Osteocyte (in vitro differentiated cells): ENCODE measurements around the gene TMPRSS7. TPM values are rescaled to one million over a fixed set of nuclear protein-coding genes. Genes with fewer than 3 reads are reported as not detected.

Experiments
- DNase-seq: peaks from one replicate; pipeline ENCODE4 v3.0.0; 2021; ENCODE audit warnings: mixed read lengths; ENCODE audit not compliant: unreplicated experiment; ENCODE audit errors: extremely low spot score
- H3K27ac Mint-ChIP-seq: one replicate; pipeline ENCODE4 v1.8.0; 2021; ENCODE audit warnings: mild to moderate bottlenecking, mixed read lengths; ENCODE audit not compliant: unreplicated experiment
- H3K27me3 Mint-ChIP-seq: one replicate; pipeline ENCODE4 v1.8.0; 2021; ENCODE audit warnings: mixed read lengths; ENCODE audit not compliant: unreplicated experiment
- H3K36me3 Mint-ChIP-seq: one replicate; pipeline ENCODE4 v1.8.0; 2021; ENCODE audit warnings: mixed read lengths; ENCODE audit not compliant: unreplicated experiment
- H3K4me1 Mint-ChIP-seq: one replicate; pipeline ENCODE4 v1.8.0; 2021; ENCODE audit warnings: mixed read lengths; ENCODE audit not compliant: unreplicated experiment
- H3K4me3 Mint-ChIP-seq: one replicate; pipeline ENCODE4 v1.8.0; 2021; ENCODE audit warnings: mild to moderate bottlenecking, moderate library complexity, mixed read lengths; ENCODE audit not compliant: unreplicated experiment
- H3K9me3 Mint-ChIP-seq: one replicate; pipeline ENCODE4 v1.8.0; 2021; ENCODE audit warnings: mixed read lengths; ENCODE audit not compliant: unreplicated experiment
- CTCF ChIP-seq: fragments of 200-600 bp; sonication (generic); IDR thresholded peaks from 2 replicates; pipeline ENCODE4 v1.5.0; 2021; ENCODE audit warnings: antibody characterized with exemption, mild to moderate bottlenecking, moderate library complexity
- total RNA-seq: library from RNA; stranded (reverse); gene quantifications from 2 replicates; pipeline ENCODE4 v1.2.1, GENCODE V29; 2021

The TMPRSS7 gene
- total RNA-seq, 1 donor from 2014 or later = not detected

GRCh38 chr3:111999484-112000324 lies 34.8 kb upstream of the TMPRSS7 start:
- Mint-ChIP-seq H3K9me3 (no peaks in the 10 kb centered on the region), H3K27ac (no peak overlapping the region), H3K4me1 (peaks cover 16% of the 10 kb centered on the region), H3K36me3 (no peaks in the 10 kb centered on the region), H3K27me3 (no peaks in the 10 kb centered on the region), H3K4me3 (peak overlapping the region; percentile 76)
- DNase-seq = no peak
- no peak for TF ChIP-seq CTCF

GRCh38 chr3:112000367-112000771 lies 34.2 kb upstream of the TMPRSS7 start:
- Mint-ChIP-seq H3K9me3 (no peaks in the 10 kb centered on the region), H3K27ac (no peak overlapping the region), H3K4me1 (peaks cover 16% of the 10 kb centered on the region), H3K4me3 (no peak overlapping the region), H3K36me3 (no peaks in the 10 kb centered on the region), H3K27me3 (no peaks in the 10 kb centered on the region)
- TF ChIP-seq CTCF = no peak
- DNase-seq = no peak

- H3K4me3 Mint-ChIP-seq = no peak overlapping the region
- H3K4me1 Mint-ChIP-seq = peaks cover 16% of the 10 kb centered on the region
- no peak for DNase-seq
- H3K27me3 Mint-ChIP-seq = no peaks in the 10 kb centered on the region
- no peaks in the 10 kb centered on the region for H3K9me3 Mint-ChIP-seq
- H3K36me3 Mint-ChIP-seq = no peaks in the 10 kb centered on the region
- no peak for TF ChIP-seq CTCF
- no peak overlapping the region for H3K27ac Mint-ChIP-seq
Observed at GRCh38 chr3:112000966-112001365, 33.6 kb upstream of the TMPRSS7 start.

GRCh38 chr3:112001526-112001925 lies 33.0 kb upstream of the TMPRSS7 start:
- Mint-ChIP-seq H3K36me3 (no peaks in the 10 kb centered on the region), H3K27me3 (no peaks in the 10 kb centered on the region), H3K9me3 (no peaks in the 10 kb centered on the region), H3K4me1 (peaks cover 16% of the 10 kb centered on the region), H3K4me3 (no peak overlapping the region), H3K27ac (no peak overlapping the region)
- TF ChIP-seq CTCF = no peak
- no peak for DNase-seq

GRCh38 chr3:112002096-112002971 lies 32.2 kb upstream of the TMPRSS7 start:
- H3K4me1 Mint-ChIP-seq = peaks cover 18% of the 10 kb centered on the region
- H3K27ac Mint-ChIP-seq = no peak overlapping the region
- no peaks in the 10 kb centered on the region for H3K36me3 Mint-ChIP-seq
- DNase-seq = no peak
- H3K27me3 Mint-ChIP-seq = no peaks in the 10 kb centered on the region
- H3K4me3 Mint-ChIP-seq = no peak overlapping the region
- no peak for TF ChIP-seq CTCF
- no peaks in the 10 kb centered on the region for H3K9me3 Mint-ChIP-seq
